ENCODE results near the gene MUC5AC.

DNA sequence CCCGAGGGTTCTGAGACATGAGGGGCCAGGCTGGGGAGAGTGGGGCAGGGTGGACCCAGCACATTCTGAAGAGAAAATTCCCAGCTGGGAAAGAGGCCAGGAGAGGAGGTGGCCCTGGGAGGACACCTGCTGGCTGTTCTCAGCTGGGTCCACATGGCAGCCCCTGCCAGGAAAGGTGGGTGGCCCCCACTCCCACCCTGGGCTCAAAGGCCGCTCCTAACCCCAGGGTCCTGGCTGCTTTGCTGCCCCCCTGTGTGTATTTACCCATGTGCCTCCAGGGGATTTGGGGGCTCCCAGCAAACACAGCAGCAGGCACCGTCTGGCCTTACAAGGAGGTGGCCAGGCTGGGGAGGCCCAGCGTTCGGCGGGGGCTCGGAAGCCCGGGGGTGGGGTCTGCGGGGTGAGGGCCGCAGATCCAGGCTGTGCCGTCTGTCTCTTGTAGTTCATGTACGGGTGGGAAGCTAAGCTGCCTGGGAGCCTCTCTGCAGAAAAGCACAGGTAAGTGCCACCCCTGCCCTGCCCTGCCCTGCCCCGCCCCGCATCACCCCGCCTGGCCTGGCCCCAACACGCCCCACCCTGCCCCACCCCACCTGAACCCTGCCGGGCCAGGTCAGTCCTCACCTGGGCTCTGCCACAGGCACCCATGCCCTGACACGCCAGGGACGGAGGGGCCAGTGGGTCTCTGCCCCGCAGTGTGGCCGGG, 75.7 kb downstream of the MUC5AC start:
- no peak for TF ChIP-seq EZH2 (IDR thresholded peaks at IDR 0.05)
- no peak for TF ChIP-seq POLR2AphosphoS5 (IDR thresholded peaks at IDR 0.05; ENCODE audit: borderline replicate concordance, low read depth, low read length)
- no peak for TF ChIP-seq FOXP2 (optimal IDR thresholded peaks at IDR 0.05; ENCODE audit: control extremely low read depth, extremely low read length, insufficient read depth)

Measured in SK-N-MC (cell line).